Neural cell (in vitro differentiated cells): ENCODE measurements around the gene CFAP97D1.

Source experiments
- CTCF ChIP-seq: fragments of 450-650 bp; IDR thresholded peaks from 2 replicates; pipeline ENCODE4 v1.5.1; 2014; ENCODE audit warnings: antibody characterized with exemption, mild to moderate bottlenecking, moderate library complexity; ENCODE audit not compliant: poor library complexity, severe bottlenecking
- EP300 ChIP-seq: fragments of 450-650 bp; conservative IDR thresholded peaks from 2 replicates; pipeline ENCODE4 v1.6.1; 2014; ENCODE audit warnings: antibody characterized with exemption, mild to moderate bottlenecking, moderate library complexity; ENCODE audit not compliant: poor library complexity, severe bottlenecking
- EZH2 ChIP-seq: fragments of 200-600, 300-800 bp; shearing (Covaris generic), sonication (generic); IDR thresholded peaks from 2 replicates; pipeline ENCODE4 v1.6.1; 2014; ENCODE audit warnings: antibody characterized with exemption, low read length, borderline replicate concordance, mild to moderate bottlenecking; ENCODE audit not compliant: insufficient read depth, poor library complexity, severe bottlenecking
- MXI1 ChIP-seq: fragments of 450-650 bp; conservative IDR thresholded peaks from 2 replicates; pipeline ENCODE4 v1.6.1; 2014; ENCODE audit warnings: antibody characterized with exemption, mild to moderate bottlenecking; ENCODE audit not compliant: poor library complexity, severe bottlenecking
- POLR2AphosphoS5 ChIP-seq: IDR thresholded peaks from 2 replicates; pipeline ENCODE4 v1.6.1; 2012
- RAD21 ChIP-seq: fragments of 450-650 bp; conservative IDR thresholded peaks from 2 replicates; pipeline ENCODE4 v1.6.1; 2014; ENCODE audit warnings: antibody characterized with exemption, mild to moderate bottlenecking, moderate library complexity
- REST ChIP-seq: IDR thresholded peaks from 2 replicates; pipeline ENCODE4 v1.6.1; 2012; ENCODE audit warnings: borderline replicate concordance
- TAF1 ChIP-seq: IDR thresholded peaks from 2 replicates; pipeline ENCODE4 v1.6.1; 2012; ENCODE audit warnings: low read depth

GRCh38 chr17:43822570-43823190, 42.4 kb downstream of the CFAP97D1 start:
- TF ChIP-seq CTCF (no peak), RAD21 (no peak), EZH2 (no peak), REST (no peak), POLR2AphosphoS5 (no peak), EP300 (no peak), TAF1 (no peak), MXI1 (no peak)
